ENCODE data around the gene NDUFC1. TPM values are rescaled to one million over a fixed set of nuclear protein-coding genes. Genes with fewer than 3 reads are reported as not detected.

The NDUFC1 gene
- total RNA-seq, 1 experiment from 2014 or later, result 155 TPM

GRCh38 chr4:139300431-139301112 is 1.7 kb downstream of the NDUFC1 start:
- in situ Hi-C loops (cut with HindIII; ENCODE audit: low sequenced_read_pairs), result no loop called here
- no peak for DNase-seq (ENCODE audit: low spot score)

GRCh38 chr4:139299536-139299935 is 2.7 kb downstream of the NDUFC1 start:
- DNase-seq (ENCODE audit: low spot score), result no peak
- in situ Hi-C loops (cut with HindIII; ENCODE audit: low sequenced_read_pairs), result no loop called here

- DNase-seq (ENCODE audit: low spot score), result no peak
- in situ Hi-C loops (cut with HindIII; ENCODE audit: low sequenced_read_pairs), result no loop called here
These were observed 5.3 kb downstream of the NDUFC1 start for GRCh38 chr4:139297001-139297410.

- DNase-seq (ENCODE audit: low spot score), result no peak
- in situ Hi-C loops (cut with HindIII; ENCODE audit: low sequenced_read_pairs), result no loop called here
These were observed 6.4 kb downstream of the NDUFC1 start for GRCh38 chr4:139295942-139296299.

GRCh38 chr4:139295206-139295941 is 6.9 kb downstream of the NDUFC1 start:
- peak; percentile 95 for DNase-seq (ENCODE audit: low spot score)
- in situ Hi-C loops (cut with HindIII; ENCODE audit: low sequenced_read_pairs), result no loop called here

- DNase-seq (ENCODE audit: low spot score), result no peak
- in situ Hi-C loops (cut with HindIII; ENCODE audit: low sequenced_read_pairs), result no loop called here
These were observed 16.0 kb downstream of the NDUFC1 start for GRCh38 chr4:139286186-139286698.

- DNase-seq (ENCODE audit: low spot score), result no peak
- in situ Hi-C loops (cut with HindIII; ENCODE audit: low sequenced_read_pairs), result no loop called here
These were observed 19.6 kb downstream of the NDUFC1 start for GRCh38 chr4:139282721-139283075.

GRCh38 chr4:139282065-139282720 is 20.1 kb downstream of the NDUFC1 start:
- no peak for DNase-seq (ENCODE audit: low spot score)
- in situ Hi-C loops (cut with HindIII; ENCODE audit: low sequenced_read_pairs), result no loop called here

GRCh38 chr4:139279760-139280620 is 22.3 kb downstream of the NDUFC1 start, which contains the start of gene MGARP:
Gene MGARP, minus strand, starts transcription at chr4:139280225. Its CDS starts 67 bp downstream, at chr4:139280158.
- peak; percentile 85 for DNase-seq (ENCODE audit: low spot score)
- in situ Hi-C loops (cut with HindIII; ENCODE audit: low sequenced_read_pairs), result no loop called here

GRCh38 chr4:139278912-139279759 is 23.1 kb downstream of the NDUFC1 start:
- in situ Hi-C loops (cut with HindIII; ENCODE audit: low sequenced_read_pairs), result no loop called here
- DNase-seq (ENCODE audit: low spot score), result peak; percentile 52

GRCh38 chr4:139278485-139278884 is 23.8 kb downstream of the NDUFC1 start:
- peak; percentile 18 for DNase-seq (ENCODE audit: low spot score)
- in situ Hi-C loops (cut with HindIII; ENCODE audit: low sequenced_read_pairs), result no loop called here

- peak; percentile 32 for DNase-seq (ENCODE audit: low spot score)
- in situ Hi-C loops (cut with HindIII; ENCODE audit: low sequenced_read_pairs), result no loop called here
These were observed 27.0 kb downstream of the NDUFC1 start for GRCh38 chr4:139275281-139275735.

- DNase-seq (ENCODE audit: low spot score), result no peak
- in situ Hi-C loops (cut with HindIII; ENCODE audit: low sequenced_read_pairs), result no loop called here
These were observed 27.5 kb downstream of the NDUFC1 start for GRCh38 chr4:139274790-139275189.

GRCh38 chr4:139273835-139274234 is 28.4 kb downstream of the NDUFC1 start:
- no peak for DNase-seq (ENCODE audit: low spot score)
- in situ Hi-C loops (cut with HindIII; ENCODE audit: low sequenced_read_pairs), result no loop called here

- DNase-seq (ENCODE audit: low spot score), result no peak
- in situ Hi-C loops (cut with HindIII; ENCODE audit: low sequenced_read_pairs), result no loop called here
These were observed 35.0 kb downstream of the NDUFC1 start for GRCh38 chr4:139267301-139267700.

- in situ Hi-C loops (cut with HindIII; ENCODE audit: low sequenced_read_pairs), result no loop called here
- DNase-seq (ENCODE audit: low spot score), result peak; percentile 17
These were observed 35.6 kb downstream of the NDUFC1 start for GRCh38 chr4:139266583-139267257.

GRCh38 chr4:139266208-139266582 is 36.1 kb downstream of the NDUFC1 start:
- in situ Hi-C loops (cut with HindIII; ENCODE audit: low sequenced_read_pairs), result no loop called here
- DNase-seq (ENCODE audit: low spot score), result no peak

- in situ Hi-C loops (cut with HindIII; ENCODE audit: low sequenced_read_pairs), result no loop called here
- no peak for DNase-seq (ENCODE audit: low spot score)
These were observed 36.6 kb downstream of the NDUFC1 start for GRCh38 chr4:139265654-139266053.

All from G401 (cell line).